ENCODE data around the gene DIS3L.
A peak's percentile ranks its signal among the peaks of the same experiment; 100 is the strongest.
"Not testable (repeated sequence)": the region's sequence is repeated elsewhere in the genome, so short reads cannot be mapped to it uniquely, and the experiment has no call there.

Gene DIS3L

DNA sequence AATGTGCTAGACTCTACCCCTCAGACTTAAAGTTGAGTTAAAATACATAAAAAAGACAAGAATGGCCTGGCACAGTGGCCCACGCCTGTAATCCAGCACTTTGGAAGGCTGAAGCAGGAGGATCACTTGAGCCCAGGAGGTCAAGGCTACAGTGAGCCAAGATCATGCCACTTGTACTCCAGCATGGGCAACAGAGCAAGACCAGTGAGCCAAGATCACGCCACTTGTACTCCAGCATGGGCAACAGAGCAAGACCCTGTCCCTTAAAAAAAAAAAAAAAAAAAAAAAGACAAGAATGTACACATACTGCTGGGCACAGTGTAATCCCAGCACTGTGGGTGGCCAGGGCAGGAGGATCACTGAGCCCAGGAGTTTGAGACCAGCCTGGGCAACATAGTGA, 17.4 kb downstream of the DIS3L start:
- DNase-seq (no peak), ATAC-seq (no peak)

DNA sequence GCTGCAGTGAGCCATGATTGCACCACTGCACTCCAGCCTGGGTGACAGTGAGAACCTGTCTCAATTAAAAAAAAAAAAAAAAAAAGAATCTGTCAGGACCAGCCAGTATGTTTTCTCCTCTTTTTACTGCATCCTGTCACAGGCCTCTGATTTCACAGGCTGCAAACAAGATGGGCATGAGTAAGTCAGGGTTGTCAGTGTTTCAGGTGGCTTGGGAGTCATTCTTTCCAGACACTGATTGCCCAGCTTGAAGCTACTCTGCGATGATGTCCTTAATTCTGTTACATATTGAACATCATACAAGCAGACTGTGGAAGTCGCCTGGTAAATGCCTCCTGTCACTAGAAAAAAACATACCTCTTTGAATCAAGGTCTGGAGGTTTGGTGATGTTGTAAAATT, 18.8 kb downstream of the DIS3L start:
- ATAC-seq (peak; percentile 43), DNase-seq (no peak)

GRCh38 chr15:66323312-66323928, 30.1 kb downstream of the DIS3L start:
- no peak for DNase-seq

DNA sequence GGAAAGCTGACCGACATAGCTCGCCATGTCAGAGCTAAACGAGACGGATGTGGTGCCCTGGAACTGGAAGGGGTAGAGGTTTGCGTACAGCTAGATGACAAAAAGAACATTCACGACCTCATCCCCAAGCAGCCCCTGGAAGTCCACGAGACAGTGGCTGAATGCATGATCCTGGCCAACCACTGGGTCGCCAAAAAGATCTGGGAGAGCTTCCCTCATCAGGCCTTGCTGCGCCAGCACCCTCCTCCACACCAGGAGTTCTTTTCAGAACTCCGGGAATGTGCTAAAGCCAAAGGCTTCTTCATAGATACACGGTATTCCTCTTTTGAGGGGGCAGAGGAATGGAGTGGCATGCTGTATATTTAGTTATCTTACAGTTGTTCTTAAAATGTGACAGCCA, 32.7 kb downstream of the DIS3L start:
- DNase-seq (no peak), ATAC-seq (no peak)

More at GRCh38 chr15:66323312-66323928, 30.1 kb downstream of the DIS3L start:
- ATAC-seq = no peak

GRCh38 chr15:66327736-66328135, 34.4 kb downstream of the DIS3L start:
- DNase-seq (no peak), ATAC-seq (no peak)

GRCh38 chr15:66328771-66329170, 35.4 kb downstream of the DIS3L start:
- ATAC-seq = no peak
- no peak for DNase-seq

GRCh38 chr15:66348530-66348929, 55.2 kb downstream of the DIS3L start:
- ATAC-seq = not testable (repeated sequence)

DNA sequence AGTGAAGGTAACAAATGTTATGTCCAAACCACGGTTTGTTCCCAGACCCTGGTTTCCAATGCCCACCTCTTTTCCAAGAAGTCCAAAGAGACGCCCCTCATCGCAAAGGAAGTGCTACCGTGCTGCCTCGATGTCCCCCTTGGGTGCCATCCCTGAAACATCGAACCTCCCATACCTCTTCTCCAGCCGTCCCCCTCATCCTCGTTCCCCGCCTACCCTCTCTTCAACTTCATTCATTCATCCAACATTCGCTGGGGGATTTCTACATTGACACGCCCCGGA, 62.6 kb downstream of the DIS3L start:
- DNase-seq (no peak), ATAC-seq (no peak)

More at GRCh38 chr15:66348530-66348929, 55.2 kb downstream of the DIS3L start:
- DNase-seq = not testable (repeated sequence)

- ATAC-seq (peak; percentile 100), DNase-seq (peak; percentile 98)
Observed at GRCh38 chr15:66356359-66357236, 63.2 kb downstream of the DIS3L start, which contains the start of gene TIPIN. Gene TIPIN, minus strand, starts transcription at chr15:66356685. Its CDS starts 3,738 bp downstream, at chr15:66352947.

- DNase-seq = no peak
- no peak for ATAC-seq
Observed at GRCh38 chr15:66359740-66360139, 66.4 kb downstream of the DIS3L start.

DNA sequence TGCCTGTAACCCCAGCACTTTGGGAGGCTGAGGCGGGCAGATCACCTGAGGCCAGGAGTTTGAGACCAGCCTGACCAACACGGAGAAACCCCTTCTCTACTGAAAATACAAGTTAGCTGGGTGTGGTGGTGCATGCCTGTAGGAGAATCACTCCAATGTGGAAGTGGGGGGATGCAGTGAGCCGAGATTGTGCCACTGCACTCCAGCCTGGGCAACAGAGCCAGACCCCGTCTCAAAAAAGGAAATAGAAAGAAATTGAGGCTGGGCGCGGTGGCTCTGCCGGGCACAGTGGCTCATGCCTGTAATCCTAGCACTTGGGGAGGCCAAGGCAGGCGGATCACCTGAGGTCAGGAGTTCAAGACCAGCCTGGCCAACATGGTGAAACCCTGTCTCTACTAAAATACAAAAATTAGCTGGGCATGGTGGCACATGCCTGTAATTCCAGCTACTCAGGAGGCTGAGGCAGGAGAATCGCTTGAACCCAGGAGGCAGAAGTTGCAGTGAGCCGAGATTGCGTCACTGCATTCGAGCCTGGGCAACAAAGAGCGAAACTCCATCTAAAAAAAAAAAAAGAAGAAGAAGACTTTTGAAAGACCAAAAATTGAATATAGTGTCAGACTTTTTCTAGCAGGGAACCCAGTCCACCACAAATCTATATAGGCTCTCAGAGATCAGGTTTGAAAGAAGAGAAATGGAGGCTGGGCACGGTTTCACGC, 68.5 kb downstream of the DIS3L start:
- ATAC-seq = not testable (repeated sequence)

GRCh38 chr15:66362776-66363175, 69.4 kb downstream of the DIS3L start:
- no peak for DNase-seq
- no peak for ATAC-seq

More for the DNA sequence above, 68.5 kb downstream of the DIS3L start:
- not testable (repeated sequence) for DNase-seq

DNA sequence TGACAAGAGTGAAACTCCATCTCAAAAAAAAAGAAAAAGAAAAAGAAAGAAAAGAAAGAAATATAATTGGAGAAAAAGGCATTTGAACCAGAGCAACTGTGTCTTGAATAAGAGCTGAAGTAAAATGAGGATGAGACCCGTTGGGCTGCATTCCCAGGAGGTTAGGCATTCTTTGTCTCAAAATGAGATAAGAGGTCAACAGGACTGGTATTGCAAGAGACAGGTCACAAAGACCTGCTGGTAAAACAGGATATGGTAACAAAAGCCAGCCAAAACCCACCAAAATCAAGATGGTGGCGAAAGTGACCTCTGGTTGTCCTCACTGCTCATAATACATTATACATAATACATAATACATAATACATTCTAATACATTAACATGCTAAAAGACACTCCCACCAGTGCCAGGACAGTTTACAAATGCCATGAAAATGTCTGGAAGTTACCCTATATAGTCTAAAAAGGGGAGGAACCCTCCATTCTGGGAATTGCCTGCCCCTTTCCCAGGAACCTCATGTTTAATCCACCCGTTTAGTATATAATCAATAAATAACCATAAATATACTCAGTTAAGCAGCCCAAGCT, 71.7 kb downstream of the DIS3L start:
- DNase-seq (no peak), ATAC-seq (no peak)

DNA sequence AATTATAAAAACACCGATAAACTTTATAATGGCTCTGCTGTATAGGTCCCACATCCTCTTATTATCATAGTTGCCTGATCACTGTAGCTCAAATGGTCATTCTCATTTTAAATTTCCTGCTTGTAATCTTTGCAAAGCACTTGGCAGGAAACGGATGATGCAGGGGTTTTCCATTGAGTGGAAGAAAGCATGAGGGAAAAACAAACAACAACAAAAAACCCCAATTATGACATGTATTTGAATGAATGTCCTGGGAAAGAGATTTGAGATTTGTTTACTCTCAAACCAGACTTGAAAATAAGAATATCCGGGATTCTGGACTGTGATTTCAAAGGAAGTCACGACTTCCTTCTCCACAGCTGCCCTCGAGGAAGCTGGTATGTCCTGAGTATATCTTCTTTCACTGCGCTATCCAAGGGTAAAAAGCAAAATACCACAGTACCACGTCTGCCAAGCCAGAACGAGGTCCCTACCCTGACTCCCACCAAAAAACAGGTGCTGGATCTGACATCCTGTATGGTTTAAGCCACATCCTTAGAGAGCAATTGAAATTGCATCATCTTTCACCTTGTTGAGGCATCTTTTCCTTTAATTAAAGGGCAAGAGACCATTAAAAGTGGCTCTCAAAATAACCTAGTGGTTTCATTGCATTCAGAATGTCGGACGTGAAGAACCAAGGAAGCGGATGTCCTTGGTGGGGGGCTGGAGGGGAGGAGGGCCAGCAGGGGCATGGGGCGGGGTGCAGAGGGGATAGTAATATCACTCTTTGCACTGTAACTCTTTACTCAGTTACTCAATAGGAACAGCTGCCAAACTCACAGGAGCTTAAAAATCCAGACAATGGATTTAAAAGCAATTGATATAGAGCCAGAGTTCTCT, 76.6 kb downstream of the DIS3L start:
- DNase-seq = peak; percentile 50
- peak; percentile 91 for ATAC-seq

- no peak for DNase-seq
- no peak for ATAC-seq
Observed at GRCh38 chr15:66374179-66374578, 80.8 kb downstream of the DIS3L start.

DNA sequence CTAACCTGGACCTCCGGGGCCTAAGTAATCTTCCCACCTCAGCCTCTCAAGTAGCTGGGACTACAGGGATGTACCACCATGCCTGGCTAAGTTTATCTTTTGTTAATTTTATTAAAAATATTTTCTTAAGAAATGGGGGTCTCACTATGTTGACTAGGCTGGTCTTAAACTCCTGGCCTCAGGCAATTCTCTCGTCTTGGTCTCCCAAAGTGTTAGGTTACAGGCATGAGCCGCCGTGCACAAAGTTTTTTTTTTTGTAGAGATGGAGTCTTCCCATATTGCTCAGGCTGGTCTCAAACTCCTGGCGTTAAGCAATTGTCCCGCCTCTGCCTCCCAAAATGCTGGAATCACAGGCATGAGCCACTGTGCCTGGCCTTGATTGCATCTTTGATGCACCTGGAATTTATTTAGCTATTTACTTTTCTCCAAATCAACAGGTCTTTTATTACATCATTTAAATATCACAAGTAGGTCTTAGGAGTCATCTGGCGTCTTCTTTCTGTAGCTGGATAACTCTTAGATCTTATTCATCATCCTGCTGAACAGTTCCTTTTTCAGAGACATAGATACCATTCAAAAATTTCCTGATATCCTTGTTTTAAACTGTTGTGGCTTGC, 85.6 kb downstream of the DIS3L start:
- no peak for DNase-seq

DNA sequence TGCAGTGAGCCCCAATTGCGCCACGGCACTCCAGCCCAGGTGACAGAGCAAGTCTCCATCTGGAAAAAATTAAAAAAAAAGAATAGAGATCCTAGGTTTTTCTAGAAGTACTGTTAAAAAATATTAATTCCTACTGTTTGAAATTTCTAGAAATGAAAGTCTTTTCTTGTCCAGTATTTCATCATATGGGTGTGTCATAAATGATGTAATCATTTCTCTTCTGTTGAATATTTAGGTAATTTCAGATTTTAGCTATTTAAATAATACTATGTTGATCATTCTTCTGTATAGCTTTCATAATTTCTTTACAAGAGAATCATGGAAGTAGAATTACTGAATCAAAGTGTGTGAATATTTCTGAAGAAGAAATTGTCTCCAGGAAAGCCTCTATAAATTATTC, 88.0 kb downstream of the DIS3L start:
- not testable (repeated sequence) for ATAC-seq, DNase-seq

More for the DNA sequence above, 85.6 kb downstream of the DIS3L start:
- no peak for ATAC-seq

Measured in stimulated activated naive CD8-positive, alpha-beta T cell treated with anti-CD3 and anti-CD28 coated beads, Interleukin-15, Interleukin-2, amounts not matched to agents 100 U/mL and 50 U/mL, for 24 hours (primary cell).